Cardiac muscle cell (in vitro differentiated cells and primary cell): ENCODE results near the gene VWA5B1. TPM values are rescaled to one million over a fixed set of nuclear protein-coding genes. Genes with fewer than 3 reads are reported as not detected.
"Not testable (repeated sequence)": the region's sequence is repeated elsewhere in the genome, so short reads cannot be mapped to it uniquely, and the experiment has no call there.

Experiments used
- DNase-seq, 2 donors: peaks; one replicate each; pipeline versions ENCODE4 v3.0.0 to v3.0.0-alpha.2; 2010 to 2017; ENCODE audit warnings: low read depth in 1 of 2, low spot score in 1 of 2
- H3K27ac ChIP-seq: fragments of 200-600 bp; sonication (generic); 2 replicates; pipeline ENCODE4 v1.5.1; 2016
- H3K27me3 ChIP-seq: fragments of 200-600 bp; sonication (generic); 2 replicates; pipeline ENCODE4 v1.6.0; 2016; ENCODE audit warnings: control low read depth
- H3K36me3 ChIP-seq: fragments of 200-600 bp; sonication (generic); 2 replicates; pipeline ENCODE4 v1.5.1; 2016; ENCODE audit warnings: control low read depth
- H3K4me1 ChIP-seq: fragments of 200-600 bp; sonication (generic); 2 replicates; pipeline ENCODE4 v1.8.1; 2017; ENCODE audit warnings: low read depth, mild to moderate bottlenecking, mixed run types
- H3K4me3 ChIP-seq: fragments of 200-600 bp; sonication (generic); 2 replicates; pipeline ENCODE4 v1.5.1; 2016; ENCODE audit warnings: mild to moderate bottlenecking
- H3K9me3 ChIP-seq: fragments of 200-600 bp; sonication (generic); 2 replicates; pipeline ENCODE4 v1.5.1; 2017; ENCODE audit warnings: low read depth, mild to moderate bottlenecking, control low read depth
- CTCF ChIP-seq: IDR thresholded peaks from 2 replicates; pipeline ENCODE4 v1.5.1; 2012; ENCODE audit warnings: low read depth, mild to moderate bottlenecking, low read length
- polyA plus RNA-seq: library from polyadenylated mRNA; unstranded; fragments of >200 nt; fragmentation: Nextera tagmentation; extraction: Ambion mirVana; gene quantifications from 2 replicates; pipeline ENCODE4 v1.2.1, GENCODE V29; 2016
- total RNA-seq: library from RNA; depleted of rRNA; stranded (reverse); fragments of >200 nt; gene quantifications from 2 replicates; pipeline ENCODE4 v1.2.3, GENCODE V29; 2016

VWA5B1 gene
- total and polyA plus RNA-seq, 2 experiments from 2014 or later: 0.27 to 0.37 TPM

DNA sequence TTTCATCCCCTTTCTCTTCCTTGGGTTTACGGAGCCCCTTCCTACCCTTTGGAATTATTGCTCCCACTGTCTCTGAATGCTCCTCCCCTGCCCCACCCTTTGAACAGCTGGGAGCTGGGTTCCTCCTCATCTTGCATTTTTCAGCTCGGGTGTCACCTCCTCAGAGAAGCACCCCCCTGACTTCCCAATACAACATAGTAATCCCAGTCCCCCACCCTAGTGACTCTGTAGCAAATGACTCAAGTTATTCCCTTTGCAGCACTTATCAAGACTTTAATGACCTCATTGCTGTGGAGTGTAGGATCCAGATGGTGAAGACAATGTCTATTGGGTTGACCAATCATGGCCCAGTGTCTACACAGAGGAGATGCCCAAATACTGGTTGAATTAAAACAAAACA, 8.9 kb upstream of the VWA5B1 start:
- H3K27me3 ChIP-seq: no peaks in the 10 kb centered on the region
- H3K36me3 ChIP-seq: no peaks in the 10 kb centered on the region
- no peak for DNase-seq
- no peaks in the 10 kb centered on the region for H3K9me3 ChIP-seq
- H3K27ac ChIP-seq: no peak overlapping the region
- no peaks in the 10 kb centered on the region for H3K4me1 ChIP-seq
- no peak for TF ChIP-seq CTCF
- no peak overlapping the region for H3K4me3 ChIP-seq

DNA sequence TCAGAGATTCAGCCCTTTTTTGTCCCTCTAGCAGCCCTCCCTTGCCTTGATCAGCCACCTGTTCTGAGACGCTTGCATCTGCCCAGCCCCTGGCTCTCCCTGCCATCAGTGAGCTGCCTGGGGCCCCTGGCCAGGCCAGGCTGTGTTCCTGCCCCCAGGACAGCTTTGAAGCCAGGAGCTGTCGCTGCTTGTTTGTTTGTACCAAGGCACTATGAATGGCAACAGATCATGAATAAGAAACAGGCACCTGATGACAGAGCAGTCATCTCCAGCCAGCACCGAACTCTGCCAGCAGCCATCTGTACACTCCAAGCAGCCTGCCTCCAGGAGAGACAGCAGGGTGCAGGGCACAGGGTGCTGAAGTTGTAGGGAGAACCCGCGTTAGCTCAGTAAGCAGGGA, 8.1 kb upstream of the VWA5B1 start:
- TF ChIP-seq CTCF: no peak
- no peak overlapping the region for H3K27ac ChIP-seq
- no peaks in the 10 kb centered on the region for H3K36me3 ChIP-seq

DNA sequence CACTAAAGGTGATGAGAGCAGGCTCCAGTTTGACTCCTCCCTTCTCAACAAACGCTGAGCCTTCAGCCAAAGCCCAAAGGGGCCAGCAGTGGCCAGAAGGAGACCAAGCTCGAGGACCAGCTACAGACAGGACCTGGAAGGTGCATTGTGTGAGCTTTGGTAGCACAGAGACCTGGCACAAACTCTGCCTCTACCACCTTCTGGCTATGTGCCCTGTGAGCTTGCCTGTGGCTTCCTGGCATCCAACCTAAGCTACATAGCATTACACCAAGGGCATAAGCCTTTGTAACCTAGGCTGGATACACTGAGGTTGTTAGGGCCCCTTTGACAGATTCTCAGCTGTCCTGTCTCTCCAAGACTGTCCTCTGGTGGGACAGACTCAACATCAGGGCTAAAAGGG, 6.6 kb upstream of the VWA5B1 start:
- Histone ChIP-seq H3K4me1 (no peaks in the 10 kb centered on the region), H3K9me3 (no peaks in the 10 kb centered on the region), H3K27me3 (no peaks in the 10 kb centered on the region), H3K27ac (no peak overlapping the region), H3K4me3 (no peak overlapping the region), H3K36me3 (no peaks in the 10 kb centered on the region)
- DNase-seq: no peak
- TF ChIP-seq CTCF: no peak

More for the DNA sequence above, 8.1 kb upstream of the VWA5B1 start:
- no peak for DNase-seq
- Histone ChIP-seq H3K4me1 (no peaks in the 10 kb centered on the region), H3K4me3 (no peak overlapping the region), H3K9me3 (no peaks in the 10 kb centered on the region), H3K27me3 (no peaks in the 10 kb centered on the region)

DNA sequence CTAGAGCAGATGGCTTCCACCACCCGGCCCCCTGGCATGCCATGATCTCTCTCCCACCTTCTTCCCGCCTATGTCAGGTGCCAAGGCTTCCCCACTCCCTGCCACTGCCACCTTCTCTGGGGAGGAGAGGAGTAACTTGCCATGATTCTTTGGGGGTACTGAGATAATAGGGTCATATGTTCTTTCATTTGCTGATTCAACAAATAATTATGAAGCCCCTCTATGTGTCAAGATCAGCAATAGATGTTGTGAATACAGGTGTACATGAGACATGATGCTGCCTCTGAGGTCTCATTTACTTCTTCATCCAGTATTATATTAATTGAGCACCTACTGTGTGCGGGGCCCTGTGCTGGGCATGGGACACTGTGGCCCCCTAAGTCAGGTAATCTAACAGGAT, 6.0 kb upstream of the VWA5B1 start:
- Histone ChIP-seq H3K4me1 (no peaks in the 10 kb centered on the region), H3K36me3 (no peaks in the 10 kb centered on the region), H3K9me3 (no peaks in the 10 kb centered on the region), H3K27ac (no peak overlapping the region), H3K27me3 (no peaks in the 10 kb centered on the region), H3K4me3 (no peak overlapping the region)
- TF ChIP-seq CTCF: no peak
- DNase-seq: no peak

DNA sequence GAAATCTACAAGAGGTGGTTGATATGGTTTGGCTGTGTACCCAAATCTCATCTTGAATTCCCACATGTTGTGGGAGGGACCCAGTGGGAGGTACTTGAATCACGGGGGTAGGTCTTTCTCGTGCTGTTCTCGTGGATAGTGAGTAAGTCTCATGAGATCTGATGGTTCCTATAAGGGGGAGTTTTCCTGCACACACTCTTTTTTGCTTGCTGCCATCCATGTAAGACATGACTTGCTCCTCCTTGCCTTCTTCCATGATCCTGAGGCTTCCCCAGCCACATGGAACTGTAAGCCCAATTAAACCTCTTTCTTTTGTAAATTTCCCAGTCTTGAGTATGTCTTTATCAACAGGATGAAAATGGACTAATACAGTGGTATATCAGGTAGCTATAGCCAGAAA, 5.2 kb upstream of the VWA5B1 start:
- Histone ChIP-seq H3K4me3 (no peak overlapping the region), H3K27ac (no peak overlapping the region), H3K4me1 (peaks cover 5% of the 10 kb centered on the region), H3K9me3 (no peaks in the 10 kb centered on the region), H3K27me3 (no peaks in the 10 kb centered on the region), H3K36me3 (no peaks in the 10 kb centered on the region)
- TF ChIP-seq CTCF: no peak
- no peak for DNase-seq

DNA sequence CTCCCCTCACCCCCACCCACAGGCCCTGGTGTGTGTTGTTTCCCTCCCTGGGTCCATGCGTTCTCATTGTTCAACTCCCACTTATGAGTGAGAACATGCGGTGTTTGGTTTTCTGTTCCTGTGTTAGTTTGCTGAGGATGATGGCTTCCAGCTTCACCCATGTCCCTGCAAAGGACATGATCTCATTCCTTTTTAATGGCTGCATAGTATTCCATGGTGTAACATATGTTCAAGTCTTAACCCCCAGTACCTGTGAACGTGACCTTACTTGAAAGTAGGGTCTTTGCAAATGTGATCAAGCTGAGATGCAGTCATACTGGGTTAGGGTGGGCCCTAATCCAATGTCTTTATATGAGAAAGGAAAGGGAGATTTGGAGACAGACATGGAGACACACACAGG, 3.0 kb upstream of the VWA5B1 start:
- not testable (repeated sequence) for H3K9me3 ChIP-seq, H3K36me3 ChIP-seq, DNase-seq, H3K27ac ChIP-seq, H3K4me1 ChIP-seq, H3K4me3 ChIP-seq
- H3K27me3 ChIP-seq: peaks cover 15% of the 10 kb centered on the region
